Mesenchymal stem cell (in vitro differentiated cells and primary cell): ENCODE results near the gene TRIM21.

Experiments used
- DNase-seq: peaks from one replicate; pipeline ENCODE4 v3.0.0-alpha.2; 2013
- H2AFZ ChIP-seq: one replicate; pipeline ENCODE4 v1.6.1; 2013; ENCODE audit warnings: low read depth, mild to moderate bottlenecking, control low read depth, inconsistent platforms, low read length, moderate library complexity
- H2AK5ac ChIP-seq: 2 replicates; pipeline ENCODE4 v1.6.1; 2013; ENCODE audit warnings: low read length, moderate library complexity, mild to moderate bottlenecking, inconsistent platforms; ENCODE audit not compliant: severe bottlenecking
- H2BK120ac ChIP-seq: one replicate; pipeline ENCODE4 v1.6.1; 2013; ENCODE audit warnings: low read depth, mild to moderate bottlenecking, inconsistent platforms, low read length, moderate library complexity
- H2BK12ac ChIP-seq, 2 experiments: one replicate each; pipeline ENCODE4 v1.6.1; 2013; ENCODE audit warnings: inconsistent platforms in 2 of 2, low read length in 2 of 2, mild to moderate bottlenecking in 2 of 2, moderate library complexity in 2 of 2, control low read depth in 1 of 2
- H2BK15ac ChIP-seq: one replicate; pipeline ENCODE4 v1.6.1; 2013; ENCODE audit warnings: mild to moderate bottlenecking, low read depth, inconsistent platforms; ENCODE audit not compliant: poor library complexity, severe bottlenecking
- H2BK5ac ChIP-seq: 2 replicates; pipeline ENCODE4 v1.6.1; 2013; ENCODE audit warnings: low read depth, mild to moderate bottlenecking, low read length, control low read depth, inconsistent platforms; ENCODE audit not compliant: poor library complexity, severe bottlenecking
- H3K14ac ChIP-seq, 2 experiments: one replicate each; pipeline ENCODE4 v1.6.1; 2013; ENCODE audit warnings: inconsistent platforms in 2 of 2, low read length in 2 of 2, control low read depth in 1 of 2, mild to moderate bottlenecking in 1 of 2, moderate library complexity in 1 of 2
- H3K18ac ChIP-seq, 2 experiments: one replicate each; pipeline ENCODE4 v1.6.1; 2013; ENCODE audit warnings: inconsistent platforms in 2 of 2, low read length in 2 of 2, control low read depth in 1 of 2, low read depth in 1 of 2, mild to moderate bottlenecking in 1 of 2
- H3K23ac ChIP-seq, 2 experiments: one replicate each; pipeline ENCODE4 v1.6.1; 2013; ENCODE audit warnings: inconsistent platforms in 2 of 2, low read length in 2 of 2, mild to moderate bottlenecking in 2 of 2, moderate library complexity in 2 of 2, control low read depth in 1 of 2
- H3K27ac ChIP-seq: 2 replicates; pipeline ENCODE4 v1.5.1; 2013; ENCODE audit warnings: mild to moderate bottlenecking, moderate library complexity, low read length, control low read depth, inconsistent platforms; ENCODE audit not compliant: poor library complexity, severe bottlenecking
- H3K27me3 ChIP-seq, 2 experiments: 2 replicates each; pipeline versions ENCODE4 v1.6.1 to v1.7.0; 2013; ENCODE audit warnings: low read length in 2 of 2, mild to moderate bottlenecking in 2 of 2, moderate library complexity in 2 of 2, control low read depth in 1 of 2, inconsistent platforms in 1 of 2; ENCODE audit not compliant: control insufficient read depth in 1 of 2, insufficient read depth in 1 of 2
- H3K36me3 ChIP-seq, 2 experiments: 2 replicates each; pipeline versions ENCODE4 v1.6.1 to v1.7.0; 2013; ENCODE audit warnings: low read length in 2 of 2, control low read depth in 1 of 2, inconsistent platforms in 1 of 2, low read depth in 1 of 2, mild to moderate bottlenecking in 1 of 2; ENCODE audit not compliant: insufficient read depth in 2 of 2, control insufficient read depth in 1 of 2
- H3K4ac ChIP-seq, 2 experiments: one replicate each; pipeline ENCODE4 v1.6.1; 2013; ENCODE audit warnings: inconsistent platforms in 2 of 2, low read length in 2 of 2, mild to moderate bottlenecking in 2 of 2, moderate library complexity in 2 of 2, control low read depth in 1 of 2, low read depth in 1 of 2
- H3K4me1 ChIP-seq: 2 replicates; pipeline ENCODE4 v1.6.1; 2013; ENCODE audit warnings: low read depth, low read length, control low read depth; ENCODE audit not compliant: control insufficient read depth, insufficient read depth
- H3K4me2 ChIP-seq: 2 replicates; pipeline ENCODE4 v1.6.1; 2013; ENCODE audit warnings: low read length, mild to moderate bottlenecking, inconsistent platforms; ENCODE audit not compliant: poor library complexity, severe bottlenecking
- H3K4me3 ChIP-seq, 2 experiments: 2 replicates each; pipeline versions ENCODE4 v1.5.1 to v1.7.0; 2013; ENCODE audit warnings: low read length in 2 of 2, mild to moderate bottlenecking in 2 of 2, control low read depth in 1 of 2, low read depth in 1 of 2; ENCODE audit not compliant: insufficient read depth in 1 of 2
- H3K79me1 ChIP-seq: replicated peaks from 2 replicates; pipeline ENCODE4 v1.6.1; 2013; ENCODE audit warnings: mild to moderate bottlenecking, control low read depth, low read length, inconsistent platforms; ENCODE audit not compliant: poor library complexity, severe bottlenecking
- H3K9ac ChIP-seq: 2 replicates; pipeline ENCODE4 v1.7.0; 2013; ENCODE audit warnings: mild to moderate bottlenecking, low read length, moderate library complexity
- H3K9me3 ChIP-seq: 2 replicates; pipeline ENCODE4 v1.7.0; 2013; ENCODE audit warnings: mild to moderate bottlenecking, low read length; ENCODE audit not compliant: control insufficient read depth
- H4K8ac ChIP-seq: one replicate; pipeline ENCODE4 v1.6.1; 2013; ENCODE audit warnings: inconsistent platforms, mild to moderate bottlenecking, low read length, moderate library complexity
- H4K91ac ChIP-seq: one replicate; pipeline ENCODE4 v1.6.1; 2013; ENCODE audit warnings: mild to moderate bottlenecking, low read length, inconsistent platforms
- WGBS: methylation state at CpG from one replicate; pipeline ENCODE4 v1.1.7; 2013; ENCODE audit warnings: mixed read lengths; 5-methylcytosine and 5-hydroxymethylcytosine counted together

The TRIM21 gene

DNA sequence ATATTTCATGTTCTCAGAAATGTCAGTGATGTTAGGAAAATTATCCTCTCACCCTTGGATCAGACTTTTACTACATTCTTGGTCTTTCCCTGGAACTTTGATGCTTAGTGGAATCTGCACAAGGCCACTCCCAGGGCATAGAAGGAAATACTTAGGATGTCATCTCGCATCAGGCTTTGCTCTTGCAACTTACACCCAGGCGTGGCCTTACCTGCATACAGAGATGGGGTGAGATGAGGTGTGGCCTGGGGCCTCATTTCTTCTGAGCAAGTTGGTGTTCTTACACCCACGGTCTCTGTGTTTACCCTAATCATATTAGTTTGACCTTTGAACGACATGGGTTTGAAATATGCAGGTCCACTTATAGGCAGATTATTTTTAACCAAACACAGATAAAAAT, 36.5 kb upstream of the TRIM21 start:
- Histone ChIP-seq H3K23ac (no peak overlapping the region), H2BK5ac (no peak overlapping the region), H2AFZ (no peak overlapping the region), H3K4ac (no peak overlapping the region), H2AK5ac (no peak overlapping the region), H4K8ac (no peak overlapping the region), H2BK15ac (no peak overlapping the region), H3K9ac (no peak overlapping the region), H3K36me3 (no peaks in the 10 kb centered on the region), H3K4me1 (no peaks in the 10 kb centered on the region), H4K91ac (no peak overlapping the region), H3K18ac (no peak overlapping the region), H3K4me3 (no peak overlapping the region), H3K27me3 (no peaks in the 10 kb centered on the region), H3K79me1 (no peaks in the 10 kb centered on the region), H3K9me3 (no peaks in the 10 kb centered on the region), H3K27ac (no peak overlapping the region), H3K4me2 (no peak overlapping the region), H2BK120ac (no peak overlapping the region), H2BK12ac (no peak overlapping the region), H3K14ac (no peak overlapping the region)
- 60% methylated on average over 2 of the region's 4 CpGs for WGBS
- DNase-seq = no peak

DNA sequence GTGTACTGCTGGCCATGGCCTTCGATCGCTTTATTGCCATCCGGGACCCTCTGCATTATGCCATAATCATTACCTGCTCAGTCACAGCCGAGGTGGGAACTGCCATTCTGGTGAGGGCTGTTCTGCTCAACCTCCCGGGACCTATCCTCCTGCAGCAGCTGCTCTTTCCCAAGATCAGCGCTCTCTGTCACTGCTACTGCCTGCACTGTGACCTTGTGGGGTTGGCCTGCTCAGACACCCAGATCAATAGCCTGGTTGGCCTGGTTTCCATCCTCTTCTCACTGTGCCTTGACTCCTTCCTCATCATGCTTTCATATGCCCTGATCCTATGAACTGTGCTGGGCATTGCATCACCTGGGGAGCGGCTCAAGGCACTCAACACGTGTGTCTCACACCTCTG, 24.9 kb upstream of the TRIM21 start:
- H3K4me2 ChIP-seq = no peak overlapping the region
- H3K36me3 ChIP-seq = no peaks in the 10 kb centered on the region
- no peak overlapping the region for H4K8ac ChIP-seq
- no peak overlapping the region for H2BK15ac ChIP-seq
- no peak overlapping the region for H3K18ac ChIP-seq
- H3K27ac ChIP-seq = no peak overlapping the region
- 68% methylated on average over 8 of the region's 8 CpGs for WGBS
- no peak overlapping the region for H2AK5ac ChIP-seq
- H3K27me3 ChIP-seq = no peaks in the 10 kb centered on the region
- no peak overlapping the region for H3K4ac ChIP-seq
- no peak overlapping the region for H4K91ac ChIP-seq
- H2BK12ac ChIP-seq = no peak overlapping the region
- no peaks in the 10 kb centered on the region for H3K9me3 ChIP-seq
- H2BK5ac ChIP-seq = no peak overlapping the region
- no peak overlapping the region for H2BK120ac ChIP-seq
- H3K4me3 ChIP-seq = no peak overlapping the region
- H3K14ac ChIP-seq = no peak overlapping the region
- no peak overlapping the region for H2AFZ ChIP-seq
- no peaks in the 10 kb centered on the region for H3K79me1 ChIP-seq
- H3K4me1 ChIP-seq = no peaks in the 10 kb centered on the region
- H3K9ac ChIP-seq = no peak overlapping the region
- no peak overlapping the region for H3K23ac ChIP-seq
- no peak for DNase-seq

DNA sequence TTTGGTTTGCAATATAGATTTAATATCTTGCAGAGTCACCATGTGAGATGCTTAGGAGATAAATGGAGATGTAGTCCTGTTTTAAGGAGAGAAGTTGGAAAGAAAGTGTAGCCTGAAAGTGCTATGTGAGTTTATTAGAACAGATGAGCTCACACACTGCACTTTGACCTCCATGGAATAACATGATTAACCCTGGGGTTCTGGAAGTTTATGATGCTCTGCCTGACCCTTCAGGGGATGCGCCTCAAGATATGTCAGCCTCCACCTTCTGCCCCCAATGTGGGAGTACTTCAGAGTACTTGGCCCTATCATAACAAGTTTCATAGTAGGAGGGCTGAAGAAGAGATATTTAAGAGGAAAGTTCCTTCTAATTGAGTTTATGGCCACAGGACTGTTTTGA, 23.3 kb upstream of the TRIM21 start:
- no peak overlapping the region for H3K23ac ChIP-seq
- WGBS = 57% methylated on average over 1 of the region's 1 CpG
- no peak for DNase-seq
- no peaks in the 10 kb centered on the region for H3K79me1 ChIP-seq
- no peaks in the 10 kb centered on the region for H3K27me3 ChIP-seq
- H2BK12ac ChIP-seq = no peak overlapping the region
- H3K9ac ChIP-seq = no peak overlapping the region
- H3K4me1 ChIP-seq = no peaks in the 10 kb centered on the region
- H3K4me2 ChIP-seq = no peak overlapping the region
- no peak overlapping the region for H4K8ac ChIP-seq
- H4K91ac ChIP-seq = no peak overlapping the region
- no peak overlapping the region for H2BK120ac ChIP-seq
- no peak overlapping the region for H3K27ac ChIP-seq
- no peak overlapping the region for H3K4me3 ChIP-seq
- H2BK15ac ChIP-seq = no peak overlapping the region
- no peak overlapping the region for H3K14ac ChIP-seq
- no peak overlapping the region for H2AK5ac ChIP-seq
- no peak overlapping the region for H2BK5ac ChIP-seq
- H3K36me3 ChIP-seq = no peaks in the 10 kb centered on the region
- no peak overlapping the region for H3K4ac ChIP-seq
- H3K18ac ChIP-seq = no peak overlapping the region
- no peak overlapping the region for H2AFZ ChIP-seq
- H3K9me3 ChIP-seq = no peaks in the 10 kb centered on the region

DNA sequence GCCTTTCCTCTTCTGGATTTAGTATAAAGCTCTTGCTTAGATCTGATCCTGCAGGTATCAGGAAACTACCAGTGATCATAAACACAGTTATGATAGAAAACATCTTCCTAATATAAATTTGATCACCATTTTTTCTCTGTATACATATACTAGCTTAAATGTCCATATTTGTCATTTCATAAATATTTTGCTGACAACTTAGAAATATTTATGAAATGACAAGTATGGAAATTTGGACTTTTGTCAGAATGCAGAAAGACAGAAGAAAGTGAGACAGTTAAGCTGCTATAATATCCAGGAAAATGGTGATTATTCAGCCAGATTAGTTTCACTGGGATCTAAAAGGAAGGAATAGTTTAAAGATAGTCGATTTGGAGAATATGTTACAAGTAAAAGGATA, 22.8 kb upstream of the TRIM21 start:
- no peaks in the 10 kb centered on the region for H3K4me1 ChIP-seq
- H2BK12ac ChIP-seq = no peak overlapping the region
- no peaks in the 10 kb centered on the region for H3K79me1 ChIP-seq
- H4K91ac ChIP-seq = no peak overlapping the region
- H3K9me3 ChIP-seq = no peaks in the 10 kb centered on the region
- no peak overlapping the region for H2BK5ac ChIP-seq
- H3K4ac ChIP-seq = no peak overlapping the region
- no peak overlapping the region for H2AK5ac ChIP-seq
- DNase-seq = no peak
- H2BK120ac ChIP-seq = no peak overlapping the region
- no peak overlapping the region for H2BK15ac ChIP-seq
- H3K4me2 ChIP-seq = no peak overlapping the region
- H3K9ac ChIP-seq = no peak overlapping the region
- no peak overlapping the region for H3K14ac ChIP-seq
- H3K18ac ChIP-seq = no peak overlapping the region
- no peak overlapping the region for H2AFZ ChIP-seq
- no peak overlapping the region for H3K23ac ChIP-seq
- H4K8ac ChIP-seq = no peak overlapping the region
- no peaks in the 10 kb centered on the region for H3K36me3 ChIP-seq
- WGBS = 47% methylated on average over 1 of the region's 1 CpG
- H3K27me3 ChIP-seq = no peaks in the 10 kb centered on the region
- H3K27ac ChIP-seq = no peak overlapping the region
- no peak overlapping the region for H3K4me3 ChIP-seq
